ENCODE results near the gene NIPA2. TPM values are rescaled to one million over a fixed set of nuclear protein-coding genes. Genes with fewer than 3 reads are reported as not detected.

Gene NIPA2
- total and polyA plus RNA-seq, 2 of the 8 experiments (the other 6 are each of a cell fraction or from before 2014, with no cell fraction given): 38.5 to 81.7 TPM

DNA sequence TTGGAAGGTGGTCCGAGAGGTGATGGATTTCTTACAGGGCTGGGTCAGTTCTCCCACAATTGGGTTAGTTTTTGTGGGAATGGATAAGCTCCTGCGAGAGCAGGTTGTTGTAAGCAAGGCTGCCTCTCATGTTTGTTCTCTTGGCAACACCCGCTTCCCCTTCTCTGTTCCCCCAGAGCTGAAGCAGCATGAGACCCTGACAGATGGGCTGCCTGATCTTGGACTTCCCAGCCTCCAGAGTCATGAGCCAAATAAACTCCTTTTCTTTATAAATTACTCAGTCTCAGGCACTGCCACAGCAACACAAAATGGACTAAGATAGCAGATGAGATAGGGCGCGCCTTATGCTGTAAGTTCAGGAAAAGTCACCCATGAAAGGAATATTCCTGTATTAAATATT is 38.7 kb downstream of the NIPA2 start:
- Histone ChIP-seq H4K20me1 (replicated peaks in 1 of 2; ENCODE audit: control insufficient read depth in 1 of 2, insufficient read depth in 2 of 2, low read length in 2 of 2) (no peaks in the 10 kb centered on the region), H3K9me3 (ENCODE audit: insufficient read depth in 2 of 2, low read depth in 1 of 2, low read length in 1 of 2) (no peaks in the 10 kb centered on the region; a peak in 1 of 4 replicates), H3K79me1 (ENCODE audit: low read depth, low read length) (no peaks in the 10 kb centered on the region; the same call in 1 of the 2 replicates), H3K4ac (replicated peaks; ENCODE audit: insufficient read length, low read depth, low read length) (no peak overlapping the region), H3K36me3 (ENCODE audit: control insufficient read depth in 2 of 4, insufficient read depth in 4 of 4, low read length in 3 of 4) (peaks cover 4 to 6% (median 5%) of the 10 kb centered on the region in 4 experiments; a peak in 7 of 8 replicates), H3K4me3 (ENCODE audit: extremely low read depth in 1 of 4, insufficient read depth in 2 of 4, low read depth in 3 of 4, low read length in 4 of 4) (no peak overlapping the region), H3K9ac (replicated peaks in 1 of 4; ENCODE audit: extremely low read depth in 1 of 4, low read depth in 3 of 4, low read length in 3 of 4) (no peak overlapping the region), H3K4me1 (replicated peaks in 1 of 4; ENCODE audit: control insufficient read depth in 3 of 4, insufficient read depth in 4 of 4, low read length in 3 of 4) (peaks cover 0 to 6% (median 5%) of the 10 kb centered on the region in 4 experiments; a peak in 4 of 7 replicates), H3K27me3 (replicated peaks in 1 of 4; ENCODE audit: control insufficient read depth in 3 of 4, extremely low read depth in 1 of 4, insufficient read depth in 3 of 4, low read length in 3 of 4) (no peaks in the 10 kb centered on the region), H3K18ac (ENCODE audit: extremely low read depth, low read length) (no peak overlapping the region), H4K91ac (replicated peaks; ENCODE audit: insufficient read length, low read length) (no peak overlapping the region), H4K5ac (ENCODE audit: insufficient read length, low read depth, low read length) (no peak overlapping the region), H3K23me2 (ENCODE audit: low read depth, low read length) (no peaks in the 10 kb centered on the region), H4K8ac (ENCODE audit: extremely low read depth, insufficient read depth, low read length) (no peak overlapping the region), H2BK120ac (replicated peaks; ENCODE audit: low read depth, low read length) (no peak overlapping the region), H2AFZ (ENCODE audit: low read length) (no peak overlapping the region), H3K56ac (replicated peaks; ENCODE audit: insufficient read length, low read depth, low read length) (no peak overlapping the region), H3K4me2 (ENCODE audit: insufficient read depth in 1 of 2, low read depth in 2 of 2, low read length in 2 of 2) (no peak overlapping the region), H2AK5ac (ENCODE audit: low read depth, low read length) (no peak overlapping the region), H3K79me2 (ENCODE audit: control insufficient read depth in 1 of 2, insufficient read depth in 2 of 2, low read length in 2 of 2) (no peaks in the 10 kb centered on the region), H2BK5ac (ENCODE audit: low read depth, low read length) (no peak overlapping the region), H3K14ac (ENCODE audit: insufficient read length) (no peak overlapping the region), H2BK20ac (ENCODE audit: low read length) (no peak overlapping the region), H2BK15ac (ENCODE audit: low read length) (no peak overlapping the region), H2BK12ac (ENCODE audit: low read depth, low read length) (no peak overlapping the region), H3K23ac (ENCODE audit: insufficient read length) (no peak overlapping the region), H3K27ac (ENCODE audit: low read depth, low read length) (no peak overlapping the region)
- CTCF ChIA-PET (ENCODE audit: partially characterized antibody): interaction anchor here (0.6 to 1.2 kb wide), 3 partner anchors 18 to 87 kb away, joined by 3 to 4 read pairs (median 3); no protein-coding TSS in a partner anchor
- FAIRE-seq (no peak), DNase-seq (ENCODE audit: low read depth in 1 of 2, low spot score in 2 of 2) (no peak)
- TF ChIP-seq, protein P1, sequence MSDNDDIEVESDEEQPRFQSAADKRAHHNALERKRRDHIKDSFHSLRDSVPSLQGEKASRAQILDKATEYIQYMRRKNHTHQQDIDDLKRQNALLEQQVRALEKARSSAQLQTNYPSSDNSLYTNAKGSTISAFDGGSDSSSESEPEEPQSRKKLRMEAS (IDR thresholded peaks at IDR 0.05): no peak
- TF ChIP-seq RAD21 (IDR thresholded peaks at IDR 0.05 in 1 of 2, conservative IDR thresholded peaks at IDR 0.05 in 1 of 2; ENCODE audit: low read depth in 2 of 2, low read length in 2 of 2): no peak
- no peak for TF ChIP-seq HDAC6 (IDR thresholded peaks at IDR 0.05; ENCODE audit: low read depth, low read length)
- no peak for TF ChIP-seq RFX5 (IDR thresholded peaks at IDR 0.05; ENCODE audit: borderline replicate concordance, low read depth, low read length)
- POLR2A ChIA-PET (ENCODE audit: partially characterized antibody): no interaction called here
- 91% methylated on average over 5 of the region's 5 CpGs; no CpG with 5 or more reads in 1 of the 2 experiments for WGBS, 2 experiments (ENCODE audit: extremely low coverage in 1 of 2, insufficient coverage in 1 of 2, insufficient read length in 1 of 2, insufficient replicate concordance in 2 of 2, low coverage in 1 of 2, low lambda C conversion rate in 2 of 2, missing lambda C conversion rate in 1 of 2)

Measured in H1 (cell line).